DMS79 treated with DMSO at 0.1 percent for 48 hours (cell line): ENCODE results near the gene SLC35G3.
"Not testable (repeated sequence)": the region's sequence is repeated elsewhere in the genome, so short reads cannot be mapped to it uniquely, and the experiment has no call there.

Source experiments
- DNase-seq: peaks from one replicate; lab custom pipeline; 2025; lab: John Stamatoyannopoulos, UW

SLC35G3 gene

DNA sequence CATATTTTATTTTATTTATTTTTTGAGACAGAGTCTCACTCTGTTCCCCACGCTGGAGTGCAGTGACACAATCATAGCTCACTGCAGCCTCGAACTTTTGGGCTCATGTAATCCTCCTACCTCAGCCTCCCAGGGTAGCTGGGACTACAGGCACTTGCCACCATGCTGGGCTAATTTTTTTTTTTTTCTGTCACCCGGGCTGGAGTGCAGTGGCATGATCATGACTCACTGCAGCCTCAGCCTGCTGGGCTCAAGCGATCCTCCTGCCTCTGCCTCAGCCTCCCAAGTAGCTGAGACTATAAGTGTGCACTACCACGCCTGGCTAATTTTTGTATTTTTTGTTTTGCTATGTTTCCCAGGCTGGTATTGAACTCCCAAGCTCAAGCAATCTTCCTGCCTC lies 29.5 kb downstream of the SLC35G3 start:
- DNase-seq = no peak

- DNase-seq = no peak
These were observed 30.3 kb downstream of the SLC35G3 start for GRCh38 chr17:35163886-35164285.

GRCh38 chr17:35162755-35163154 lies 31.4 kb downstream of the SLC35G3 start:
- no peak for DNase-seq

DNA sequence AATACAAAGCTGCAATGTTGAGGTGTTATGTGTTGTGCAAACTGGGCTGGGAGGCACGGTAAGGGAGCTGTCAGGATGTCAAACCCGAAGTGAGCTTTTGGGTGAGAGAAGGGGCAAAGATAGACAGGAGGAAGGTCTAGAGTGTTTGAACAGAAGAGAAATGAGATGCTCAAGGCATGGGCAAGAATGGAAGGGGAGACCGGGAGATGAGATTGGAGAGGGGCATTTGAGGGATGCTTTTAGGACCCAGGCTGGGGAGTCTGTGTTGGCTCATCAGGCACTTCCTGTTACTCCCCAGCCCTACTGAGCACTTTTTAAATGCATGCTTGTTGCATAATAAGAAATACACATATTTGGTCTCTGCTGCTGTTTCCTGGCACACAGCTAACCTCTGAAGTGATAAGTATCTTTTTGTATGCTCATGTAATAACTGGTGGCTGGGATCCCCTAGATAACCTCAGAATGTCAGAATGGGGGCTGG lies 32.9 kb downstream of the SLC35G3 start:
- no peak for DNase-seq

- no peak for DNase-seq
These were observed 33.6 kb downstream of the SLC35G3 start for GRCh38 chr17:35160354-35161201.

DNA sequence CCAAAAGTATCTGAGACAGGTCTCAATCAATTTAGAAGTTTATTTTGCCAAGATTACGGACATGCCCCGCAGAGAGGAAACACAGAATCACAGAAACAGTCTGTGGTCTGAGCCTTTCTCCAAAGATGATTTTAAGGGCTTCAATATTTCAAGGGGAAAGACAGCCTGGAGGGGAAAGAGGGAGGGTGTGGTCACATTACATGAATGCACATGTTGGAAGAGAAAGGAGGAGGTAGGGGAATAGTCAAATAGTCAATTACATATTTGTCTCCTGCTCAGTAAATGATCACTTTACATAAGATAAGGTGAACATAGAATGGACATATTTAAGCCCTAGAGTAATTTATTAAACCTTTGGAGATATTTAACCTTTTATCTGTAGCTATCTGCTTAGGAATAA lies 34.3 kb downstream of the SLC35G3 start:
- DNase-seq = no peak

- DNase-seq = no peak
These were observed 38.9 kb downstream of the SLC35G3 start for GRCh38 chr17:35155246-35155645.

DNA sequence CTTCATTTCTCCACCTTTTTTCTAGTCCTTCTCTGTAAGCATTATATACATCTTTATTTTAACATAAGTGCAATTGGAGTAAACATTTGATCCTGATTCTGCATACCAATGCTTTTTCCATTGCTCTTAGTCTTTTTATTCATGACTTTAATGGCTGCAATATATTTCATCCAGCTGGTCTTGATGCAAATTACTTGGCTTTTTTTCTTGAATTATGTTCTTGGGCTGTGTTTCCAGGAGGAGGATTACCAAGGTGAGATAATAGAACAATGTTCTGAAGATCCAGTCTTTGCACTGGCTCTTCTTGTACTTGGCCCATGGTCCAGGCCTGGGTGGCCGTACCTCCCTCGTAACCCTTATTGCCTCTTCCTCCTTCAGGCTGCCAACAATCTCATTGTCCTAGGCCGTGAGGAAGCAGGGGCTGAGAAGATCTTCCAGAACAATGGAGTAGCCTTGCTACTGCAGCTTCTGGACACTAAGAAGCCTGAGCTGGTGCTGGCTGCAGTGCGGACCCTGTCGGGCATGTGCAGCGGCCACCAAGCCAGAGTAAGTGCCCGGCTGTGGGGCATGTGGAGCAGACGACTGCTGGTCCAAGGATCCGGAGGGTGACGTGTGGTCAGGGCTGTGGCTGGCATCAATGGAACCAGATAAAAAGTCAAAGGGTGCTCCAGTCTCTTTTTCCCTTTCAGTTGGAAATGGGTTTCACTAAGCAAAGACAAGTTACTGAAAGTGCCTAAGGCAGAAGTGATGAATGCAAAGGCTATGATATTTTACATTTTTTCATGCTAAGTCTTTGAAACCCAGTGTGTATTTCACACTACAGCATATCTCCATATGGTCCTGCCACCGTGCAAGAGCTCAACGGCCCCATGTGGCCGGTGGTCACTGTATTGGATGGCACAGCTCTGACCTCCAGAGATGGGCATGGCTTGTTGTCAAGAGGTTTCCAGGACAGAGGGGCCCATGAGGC lies 39.7 kb downstream of the SLC35G3 start:
- DNase-seq = no peak

DNA sequence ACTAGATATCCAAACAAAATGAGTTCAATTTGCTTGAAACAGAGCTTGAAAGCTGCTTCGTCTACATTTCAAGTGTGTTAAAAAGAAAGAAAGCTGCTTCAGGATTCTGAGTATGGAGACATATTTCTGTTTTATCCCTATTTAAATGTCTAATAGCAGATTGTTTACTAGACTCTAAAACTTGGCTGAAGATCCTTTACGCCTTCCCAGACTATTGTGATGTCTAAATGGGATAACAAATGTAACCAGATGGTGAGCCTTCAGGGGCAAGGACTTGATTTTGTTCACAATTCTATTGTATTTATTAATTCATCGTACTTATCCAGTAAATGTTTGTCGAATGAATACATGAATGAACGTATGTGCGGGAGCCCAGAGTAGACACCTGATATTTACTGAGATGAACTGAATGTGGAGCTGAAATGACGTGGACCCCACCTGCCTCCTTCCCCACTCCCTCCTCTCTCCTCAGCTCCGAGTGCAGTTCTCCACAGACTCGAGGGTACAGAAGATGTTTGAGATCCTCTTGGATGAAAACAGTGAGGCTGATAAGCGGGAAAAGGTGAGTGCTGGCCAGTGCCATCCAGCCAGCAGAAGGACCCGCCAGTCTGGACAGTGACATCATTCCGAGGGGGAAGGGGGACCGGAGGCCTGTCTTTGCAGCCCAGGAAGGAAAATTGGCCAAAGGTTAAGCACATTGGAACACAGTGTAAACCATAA lies 41.6 kb downstream of the SLC35G3 start:
- DNase-seq = no peak

GRCh38 chr17:35151080-35151479 lies 43.1 kb downstream of the SLC35G3 start:
- DNase-seq = not testable (repeated sequence)

DNA sequence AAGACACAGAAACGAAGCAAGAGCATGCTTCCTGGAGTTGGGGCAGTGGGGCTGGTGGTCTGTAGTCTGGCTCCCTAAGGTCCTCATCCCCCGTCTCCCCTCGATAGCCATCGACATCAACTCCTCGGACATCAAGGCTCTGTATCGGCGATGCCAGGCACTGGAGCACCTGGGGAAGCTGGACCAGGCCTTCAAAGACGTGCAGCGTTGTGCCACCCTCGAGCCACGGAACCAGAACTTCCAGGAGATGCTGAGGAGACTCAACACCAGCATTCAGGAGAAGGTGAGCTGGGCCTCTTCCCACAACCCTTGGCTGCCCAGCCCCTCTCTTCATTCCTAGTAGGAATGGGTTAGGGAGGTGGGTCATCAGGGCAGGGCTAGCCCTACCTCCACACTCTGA lies 44.3 kb downstream of the SLC35G3 start:
- no peak for DNase-seq

DNA sequence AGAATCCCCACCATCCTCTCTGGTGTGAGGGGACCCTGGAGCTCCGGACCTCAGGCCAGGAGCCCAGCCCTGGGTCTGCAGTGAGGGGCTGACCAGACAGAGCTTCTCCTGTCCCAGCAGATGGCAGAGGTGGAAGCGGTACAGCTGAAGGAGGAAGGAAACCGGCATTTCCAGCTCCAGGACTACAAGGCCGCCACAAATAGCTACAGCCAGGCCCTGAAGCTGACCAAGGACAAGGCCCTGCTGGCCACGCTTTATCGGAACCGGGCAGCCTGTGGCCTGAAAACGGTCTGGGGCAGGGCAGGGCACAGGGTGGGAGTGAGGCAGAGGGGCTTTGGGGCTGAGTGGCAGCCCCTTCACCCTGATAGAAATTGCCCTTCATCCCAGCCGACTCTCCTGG lies 46.0 kb downstream of the SLC35G3 start:
- no peak for DNase-seq

GRCh38 chr17:35147375-35147905 lies 46.8 kb downstream of the SLC35G3 start, which contains the start of gene UNC45B:
Gene UNC45B, plus strand, starts transcription at chr17:35147817. Its CDS starts 447 bp downstream, at chr17:35148264.
- no peak for DNase-seq

- DNase-seq = no peak
These were observed 47.9 kb downstream of the SLC35G3 start for GRCh38 chr17:35146214-35146833.

- DNase-seq = no peak
These were observed 49.4 kb downstream of the SLC35G3 start for GRCh38 chr17:35144840-35145239.
